Islet of Langerhans (tissue), 1 donor: ENCODE data around the gene SLC10A3.
"Not testable (repeated sequence)": the region's sequence is repeated elsewhere in the genome, so short reads cannot be mapped to it uniquely, and the experiment has no call there.

ENCODE experiments used
- FAIRE-seq: peaks from one replicate; lab custom pipeline; 2011; peaks lifted over from hg19 to GRCh38; lab: Jason Lieb, UNC

Gene SLC10A3

DNA sequence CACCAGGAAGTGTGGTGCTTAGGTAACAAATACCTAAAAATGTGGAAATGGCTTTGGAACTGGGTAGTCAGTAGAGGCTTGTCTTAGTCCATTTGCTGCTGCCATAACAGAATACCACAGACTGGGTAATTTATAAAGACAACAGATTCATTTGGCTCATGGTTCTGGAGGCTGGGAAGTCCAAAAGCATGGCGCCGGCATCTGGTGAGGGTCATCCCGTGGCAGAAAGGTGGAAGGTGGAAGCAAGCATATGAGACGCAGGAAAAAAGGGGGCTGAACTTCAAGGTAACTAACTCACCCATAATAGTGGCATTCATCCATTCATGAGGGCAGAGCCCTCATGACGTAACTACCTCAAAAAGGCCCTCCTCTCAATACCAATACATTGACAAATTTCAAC lies 19.0 kb upstream of the SLC10A3 start:
- no peak for FAIRE-seq

DNA sequence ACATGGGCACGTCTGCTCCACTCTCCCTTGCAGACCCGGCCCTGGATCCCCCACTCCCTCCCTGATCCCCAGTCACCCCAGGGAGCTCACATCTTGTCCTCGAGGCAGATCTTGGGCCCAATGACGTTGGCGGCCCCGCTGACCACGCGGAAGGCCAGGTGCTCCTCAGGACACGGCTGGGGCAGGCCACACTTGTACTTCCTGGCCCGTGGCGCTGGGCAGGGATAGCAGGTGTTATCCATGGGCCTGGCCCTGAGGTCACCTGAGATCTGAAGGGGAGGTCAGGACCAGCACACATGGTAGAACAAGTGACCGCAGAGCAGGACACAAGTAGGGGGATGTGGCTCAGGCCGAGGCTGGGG lies 17.9 kb upstream of the SLC10A3 start:
- no peak for FAIRE-seq

GRCh38 chrX:154507673-154508383 lies 17.4 kb upstream of the SLC10A3 start:
- FAIRE-seq = no peak

DNA sequence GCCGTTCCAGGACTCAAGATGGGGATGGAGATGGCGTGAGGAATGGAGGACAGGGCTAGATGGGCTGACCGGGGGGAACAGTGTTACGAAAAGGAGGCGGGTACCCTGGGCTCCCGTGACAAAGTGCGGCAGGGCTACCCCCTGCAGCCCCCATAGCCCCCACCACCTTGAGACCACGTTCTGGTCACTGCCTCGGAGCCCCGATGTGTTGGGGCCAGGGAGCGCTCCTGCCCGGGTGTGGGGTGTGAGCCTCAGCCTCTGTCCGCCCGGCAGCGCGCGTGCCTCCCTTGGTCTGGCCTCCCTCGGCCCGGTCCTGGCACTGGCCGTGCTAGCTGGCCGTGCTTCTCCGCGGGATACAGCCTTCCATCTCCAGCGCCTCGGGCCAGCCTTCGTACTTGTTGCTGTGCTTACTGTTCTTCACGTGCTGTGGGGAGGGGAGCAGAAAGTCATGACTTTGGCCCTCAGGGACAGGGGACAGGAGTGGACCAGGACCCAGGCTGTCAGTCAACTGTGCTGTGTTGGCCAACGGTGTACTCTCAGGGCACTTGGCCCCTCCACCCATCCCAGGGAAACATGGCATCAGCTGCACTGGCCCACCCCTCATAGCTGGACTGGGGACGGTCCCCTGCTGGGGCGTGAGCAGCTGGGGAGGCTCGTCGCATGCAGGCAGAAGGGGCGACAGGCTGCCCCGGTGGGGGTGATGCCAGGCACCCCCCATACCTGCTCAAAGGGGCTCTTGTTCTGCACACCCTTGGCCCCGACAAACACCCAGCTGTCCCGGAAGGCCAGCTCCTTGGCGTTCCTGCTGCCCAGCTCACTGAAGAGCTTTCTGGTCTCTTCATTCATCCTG lies 16.3 kb upstream of the SLC10A3 start:
- FAIRE-seq = no peak

GRCh38 chrX:154505734-154506133 lies 15.3 kb upstream of the SLC10A3 start:
- no peak for FAIRE-seq

DNA sequence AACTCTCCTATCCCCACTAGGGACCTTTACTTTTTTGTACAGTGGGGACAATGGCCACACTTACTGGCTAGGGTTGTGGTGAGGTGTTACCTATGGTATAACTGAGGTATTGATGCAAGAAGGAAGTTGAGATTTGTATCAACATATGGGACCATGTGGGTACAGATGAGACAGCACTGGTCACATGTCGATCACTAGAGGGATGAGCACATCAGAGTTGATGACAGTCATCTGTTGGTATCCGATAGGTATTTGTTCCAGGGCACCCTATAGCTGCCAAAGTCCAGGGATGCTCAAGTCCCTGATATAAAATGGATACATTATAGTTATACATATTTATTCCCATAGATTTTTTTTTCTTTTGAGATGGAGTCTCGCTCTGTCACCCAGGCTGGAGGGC lies 12.6 kb upstream of the SLC10A3 start:
- FAIRE-seq = no peak

DNA sequence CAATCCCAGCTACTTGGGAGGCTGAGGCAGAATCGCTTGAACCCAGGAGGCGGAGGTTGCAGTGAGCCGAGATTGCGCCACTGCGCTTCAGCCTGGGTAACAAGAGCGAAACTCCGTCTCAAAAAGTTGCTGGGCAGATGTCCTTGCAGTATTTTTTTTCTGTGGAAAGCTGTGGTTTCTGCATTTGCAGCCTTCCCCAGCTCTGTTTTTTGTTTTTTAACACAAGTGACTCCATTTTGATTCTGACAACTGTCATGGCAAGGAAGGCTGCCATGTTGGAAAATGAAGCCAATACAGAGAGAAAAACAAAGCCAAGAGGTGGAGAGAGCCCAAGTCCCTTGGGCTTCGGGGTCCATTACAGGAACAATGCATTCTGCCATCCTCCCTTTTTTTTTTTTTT lies 11.7 kb upstream of the SLC10A3 start:
- FAIRE-seq = no peak

DNA sequence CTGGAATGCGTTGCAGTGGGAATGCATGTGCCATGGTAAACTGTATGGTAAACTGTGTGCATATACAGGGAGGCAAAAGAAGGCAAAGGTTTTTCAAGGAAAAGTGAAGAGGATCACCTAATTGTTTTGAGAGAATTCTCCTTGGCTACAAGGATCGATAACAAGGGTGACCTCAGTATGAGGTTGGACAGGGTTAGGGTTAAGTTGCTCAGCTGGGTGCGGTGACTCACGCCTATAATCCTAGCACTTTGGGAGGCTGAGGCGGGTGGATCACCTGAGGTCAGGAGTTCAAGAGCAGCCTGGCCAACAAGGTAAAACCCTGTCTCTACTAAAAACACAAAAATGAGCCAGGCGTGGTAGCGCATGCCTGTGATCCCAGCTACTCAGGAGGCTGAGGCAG lies 11.0 kb upstream of the SLC10A3 start:
- FAIRE-seq = not testable (repeated sequence)

DNA sequence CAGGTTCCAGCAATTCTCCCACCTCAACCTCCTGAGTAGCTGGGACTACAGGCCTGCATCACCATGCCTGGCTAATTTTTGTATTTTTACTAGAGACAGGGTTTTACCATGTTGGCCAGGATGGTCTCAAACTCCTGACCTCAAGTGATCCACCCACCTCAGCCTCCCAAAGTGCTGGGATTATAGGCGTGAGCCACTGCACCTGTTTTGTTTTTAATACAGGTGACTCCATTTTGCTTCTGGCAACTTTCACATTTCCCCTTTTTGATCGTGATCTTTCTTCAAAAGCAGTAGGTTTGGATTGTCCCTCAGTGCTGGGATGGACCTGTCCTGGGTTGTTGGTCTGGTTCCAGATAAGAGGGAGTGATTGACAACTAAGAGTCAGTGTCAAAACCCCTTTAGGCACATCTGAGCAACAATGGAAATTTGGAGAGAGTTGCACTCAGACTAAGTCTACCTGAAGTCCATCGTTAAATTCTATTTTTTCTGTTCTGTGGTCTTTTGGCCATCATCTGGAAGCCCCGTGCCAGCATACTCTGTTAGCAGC lies 6.2 kb upstream of the SLC10A3 start:
- not testable (repeated sequence) for FAIRE-seq

GRCh38 chrX:154495472-154495922 lies 5.1 kb upstream of the SLC10A3 start:
- no peak for FAIRE-seq

DNA sequence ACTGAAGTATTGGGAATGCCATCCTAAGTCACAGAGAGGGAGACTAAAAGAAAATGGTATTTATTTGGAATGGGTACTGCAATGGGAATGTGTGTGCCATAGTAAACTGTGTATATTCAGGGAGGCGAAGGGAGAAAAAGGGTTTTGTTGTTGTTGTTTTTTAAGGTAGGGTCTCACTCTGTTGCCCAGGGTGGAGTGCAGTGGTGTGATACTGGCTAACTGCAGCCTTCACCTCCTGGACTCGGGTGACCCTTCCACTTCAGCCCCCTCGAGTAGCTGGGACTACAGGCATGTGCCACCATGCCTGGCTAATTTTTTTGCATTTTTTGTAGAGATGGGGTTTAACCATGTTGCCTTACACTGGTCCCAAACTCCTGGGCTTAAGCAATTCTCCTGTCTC lies 4.3 kb upstream of the SLC10A3 start:
- no peak for FAIRE-seq

- no peak for FAIRE-seq
These were observed 412 bp downstream of the SLC10A3 start for GRCh38 chrX:154490021-154490413.

GRCh38 chrX:154489182-154489581 lies 1.2 kb downstream of the SLC10A3 start:
- FAIRE-seq = no peak

- FAIRE-seq = no peak
These were observed 1.9 kb downstream of the SLC10A3 start for GRCh38 chrX:154488336-154489075.

DNA sequence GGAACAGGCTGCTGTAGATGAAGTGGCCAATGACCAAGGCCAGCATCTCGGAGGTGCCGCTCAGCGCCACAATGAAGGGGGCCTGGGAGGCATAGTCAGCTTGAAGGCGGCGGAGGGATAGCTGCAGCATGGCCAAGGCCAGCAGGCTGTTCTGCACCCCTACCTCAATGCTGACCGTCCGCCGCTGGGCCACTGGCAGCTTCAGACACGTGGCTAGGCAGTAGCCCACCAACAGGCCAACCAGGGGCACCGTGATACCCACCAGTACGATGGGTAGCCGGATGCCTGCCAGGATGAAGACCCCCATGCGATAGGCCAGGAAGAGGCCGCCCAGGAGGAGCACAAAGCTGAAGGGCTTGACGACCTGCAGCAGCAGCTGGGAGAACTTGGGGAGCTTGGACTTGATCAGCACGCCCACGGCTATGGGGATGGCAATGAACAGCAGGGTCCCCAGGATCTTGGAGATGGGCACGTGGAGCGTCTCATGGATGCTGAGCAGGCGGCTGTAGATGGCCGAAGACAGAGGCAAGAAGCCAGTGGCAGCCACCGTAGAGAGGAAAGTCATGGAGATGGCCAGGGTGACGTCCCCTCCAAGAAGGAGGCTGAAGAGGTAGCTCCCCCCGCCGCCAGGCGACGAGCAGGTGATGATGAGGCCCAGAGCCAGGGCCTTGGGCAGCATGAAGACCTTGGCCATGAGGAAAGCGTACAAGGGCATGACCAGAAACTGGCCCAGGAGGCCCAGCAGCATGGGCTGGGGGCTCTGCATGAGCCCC lies 2.7 kb downstream of the SLC10A3 start:
- FAIRE-seq = no peak

DNA sequence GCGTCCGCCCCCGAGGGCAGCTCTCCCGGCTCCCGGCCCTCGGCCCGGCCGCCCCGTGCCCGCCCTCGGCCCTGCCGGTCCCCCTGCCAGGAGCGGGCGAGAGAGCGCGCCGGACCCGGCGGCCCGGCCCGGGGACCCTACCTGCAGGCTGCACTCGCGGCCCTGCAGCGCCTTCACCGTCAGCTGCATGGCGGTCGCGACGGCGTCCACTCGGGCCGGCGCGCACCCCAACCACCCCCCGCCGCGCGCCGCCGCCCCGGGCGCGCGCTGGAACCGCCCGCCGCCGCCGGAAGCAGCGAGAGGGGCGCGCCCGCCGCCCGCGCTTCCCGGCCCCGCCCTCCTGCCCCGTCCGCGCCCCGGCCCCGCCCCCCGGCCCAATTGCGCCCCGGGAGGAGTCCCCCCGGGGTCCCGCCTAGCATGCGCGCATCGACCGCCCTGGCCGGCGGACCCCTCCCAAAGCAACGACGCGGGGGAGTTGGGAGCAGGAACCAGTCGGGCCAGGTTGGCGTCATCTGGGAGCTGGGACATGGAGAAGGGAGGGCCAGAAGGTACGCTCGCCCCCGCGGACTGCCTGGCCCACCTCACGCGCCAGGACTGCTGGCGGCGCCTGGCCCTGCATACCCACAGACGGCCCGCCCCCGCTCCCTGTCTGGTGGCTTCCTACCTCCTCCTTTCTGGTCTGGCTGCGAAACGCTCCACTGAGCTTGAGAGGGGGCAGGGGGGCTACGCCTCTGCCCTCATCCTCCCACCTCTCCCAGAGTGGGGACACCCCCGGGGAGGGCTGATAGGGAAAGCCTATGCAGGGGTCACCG lies 3.8 kb downstream of the SLC10A3 start, which contains the start of gene UBL4A:
Gene UBL4A, minus strand, starts transcription at position 220 of the 812 bp plus-strand sequence. Its CDS starts 31 bp downstream, at position 189.
- no peak for FAIRE-seq

- no peak for FAIRE-seq
These were observed 4.4 kb downstream of the SLC10A3 start for GRCh38 chrX:154486052-154486395.

DNA sequence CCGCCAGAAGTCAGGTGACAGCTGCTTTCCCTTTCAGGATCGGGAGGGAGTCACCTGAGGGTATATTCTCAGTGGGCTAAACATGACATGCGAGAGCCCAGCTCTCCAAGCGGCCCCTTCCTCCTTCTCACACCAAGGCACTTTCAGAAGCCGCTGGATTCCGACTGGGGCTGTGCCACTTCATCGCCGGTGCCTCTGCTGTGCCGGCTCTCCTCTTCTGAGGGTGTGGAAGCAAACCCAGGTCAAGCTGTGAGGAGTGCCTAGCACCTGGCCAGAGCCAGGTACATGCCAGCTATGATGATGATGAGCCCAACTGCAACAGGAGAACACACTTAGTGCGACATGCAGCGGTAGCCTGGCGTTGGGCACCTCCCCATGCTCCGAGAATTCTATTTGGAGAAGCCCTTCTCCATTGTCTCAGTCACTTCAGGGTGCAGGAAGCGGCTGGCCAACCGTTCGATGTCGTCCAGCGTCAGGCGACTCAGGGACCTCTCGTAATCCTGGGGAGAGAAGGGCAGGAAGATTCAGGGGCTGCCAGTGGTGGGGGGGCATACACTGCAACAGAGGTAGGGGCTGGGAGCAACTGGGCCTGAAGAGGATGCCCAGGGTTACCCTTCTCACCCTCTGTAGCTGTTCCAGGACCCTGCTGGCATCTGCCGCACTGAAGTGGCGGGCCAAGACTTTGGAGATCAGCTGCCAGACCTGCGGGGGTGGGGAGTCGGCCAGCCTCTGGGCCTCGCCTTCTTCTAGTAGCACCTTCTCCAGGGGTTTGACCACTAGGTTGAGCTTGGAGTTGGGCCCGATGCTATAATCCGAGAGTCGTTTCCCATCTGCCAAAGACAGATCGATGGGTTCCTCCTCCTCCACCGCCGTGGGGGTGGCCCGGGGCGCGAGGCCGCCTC lies 5.0 kb downstream of the SLC10A3 start:
- no peak for FAIRE-seq

GRCh38 chrX:154484255-154485149 lies 5.9 kb downstream of the SLC10A3 start:
- no peak for FAIRE-seq
